GM18498 (cell line): ENCODE results near the gene PIN1.
"Not testable (repeated sequence)": the region's sequence is repeated elsewhere in the genome, so short reads cannot be mapped to it uniquely, and the experiment has no call there.

Experiments used
- ATAC-seq: cut with Tn5 transposase; IDR thresholded peaks from one replicate; pipeline ENCODE4 v1.9.1; 2021; ENCODE audit warnings: mild to moderate bottlenecking, moderate library complexity; ENCODE audit not compliant: unreplicated experiment

The PIN1 gene

DNA sequence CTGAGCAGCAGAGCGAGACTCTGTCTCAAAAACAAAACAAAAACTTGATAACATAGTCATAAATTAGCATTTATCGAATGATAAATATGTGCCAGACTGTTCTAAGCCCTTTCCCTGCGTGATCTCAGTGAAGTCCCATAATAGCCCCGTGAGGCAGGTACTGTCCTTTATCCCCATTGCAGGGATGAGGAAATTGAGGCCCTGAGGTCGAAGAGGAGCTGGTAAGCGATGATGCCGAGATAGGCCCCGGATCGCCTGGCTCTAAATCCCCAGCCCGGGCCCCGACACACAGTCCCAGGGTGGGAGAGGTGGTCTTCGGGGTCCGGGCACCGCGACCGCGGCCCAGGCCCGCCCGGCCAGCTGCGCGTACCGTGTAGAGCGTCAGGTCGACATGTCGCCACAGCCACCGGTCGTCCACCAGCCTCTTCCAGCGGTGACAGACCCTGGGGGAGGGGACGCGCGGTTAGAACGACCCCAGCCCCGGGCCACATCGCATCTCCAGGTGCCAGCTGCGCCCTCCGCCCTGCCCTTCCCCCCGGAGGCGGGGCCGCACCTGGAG, 16.9 kb upstream of the PIN1 start:
- no peak for ATAC-seq

DNA sequence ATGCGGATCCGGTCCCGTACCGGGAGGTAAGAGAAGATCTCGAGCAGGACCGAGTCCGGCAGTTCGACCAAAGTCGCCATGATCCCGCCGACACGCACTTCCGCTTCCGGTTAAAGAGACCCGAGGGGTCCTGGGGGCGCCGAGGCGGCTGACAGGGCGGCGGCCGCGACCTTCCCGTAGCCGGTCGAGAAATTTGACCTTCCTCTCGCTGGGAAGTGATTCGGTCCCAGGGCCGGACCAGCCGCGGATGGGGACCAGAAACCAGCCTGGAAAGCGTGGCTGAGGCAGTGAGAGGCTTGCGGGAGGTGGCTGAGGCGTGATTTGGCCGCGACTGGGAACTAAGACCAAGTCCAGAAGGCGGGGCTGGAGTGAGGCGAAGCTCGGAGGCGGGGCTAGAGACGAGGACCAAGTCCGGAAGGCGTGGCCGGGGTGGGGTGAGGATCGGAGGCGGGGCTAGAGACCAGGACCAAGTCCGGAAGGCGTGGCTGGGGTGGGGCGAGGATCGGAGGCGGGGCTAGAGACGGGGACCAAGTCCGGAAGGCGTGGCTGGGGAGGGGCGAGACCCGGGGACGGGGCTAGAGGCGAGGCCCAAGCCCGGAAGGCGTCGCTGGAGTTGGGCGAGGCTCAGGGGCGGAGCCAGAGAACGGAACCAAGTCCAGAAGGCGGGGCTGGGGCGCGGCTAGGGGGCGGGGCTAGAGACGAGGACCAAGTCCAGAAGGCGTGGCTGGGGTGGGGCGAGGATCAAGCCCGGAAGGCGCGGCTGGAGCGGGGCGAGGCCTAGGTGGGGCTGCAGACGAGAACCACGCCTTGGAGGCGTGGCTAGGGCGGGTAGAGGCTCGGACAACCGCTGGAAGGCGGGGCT, 16.2 kb upstream of the PIN1 start, which contains the start of gene FBXL12:
FBXL12 (minus strand) TSS at position 346 of the 862 bp plus-strand sequence; CDS start at position 80, 266 bp downstream.
- peak; percentile 86 for ATAC-seq

DNA sequence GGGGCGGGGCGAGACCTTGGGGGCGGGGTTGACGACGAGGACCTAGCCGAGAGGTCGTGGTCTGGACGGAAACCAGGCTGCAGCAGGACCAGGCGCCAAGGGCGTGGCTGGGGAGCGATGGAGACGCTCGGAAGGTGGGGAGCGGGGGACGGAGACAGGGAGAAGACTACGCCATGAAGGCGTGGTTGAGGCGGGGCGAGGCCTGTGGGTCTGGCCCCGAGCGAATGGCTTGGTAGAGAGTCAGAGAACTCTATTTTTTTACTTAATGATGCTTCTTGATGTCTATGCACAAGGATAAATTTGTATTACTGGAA, 15.6 kb upstream of the PIN1 start:
- no peak for ATAC-seq

DNA sequence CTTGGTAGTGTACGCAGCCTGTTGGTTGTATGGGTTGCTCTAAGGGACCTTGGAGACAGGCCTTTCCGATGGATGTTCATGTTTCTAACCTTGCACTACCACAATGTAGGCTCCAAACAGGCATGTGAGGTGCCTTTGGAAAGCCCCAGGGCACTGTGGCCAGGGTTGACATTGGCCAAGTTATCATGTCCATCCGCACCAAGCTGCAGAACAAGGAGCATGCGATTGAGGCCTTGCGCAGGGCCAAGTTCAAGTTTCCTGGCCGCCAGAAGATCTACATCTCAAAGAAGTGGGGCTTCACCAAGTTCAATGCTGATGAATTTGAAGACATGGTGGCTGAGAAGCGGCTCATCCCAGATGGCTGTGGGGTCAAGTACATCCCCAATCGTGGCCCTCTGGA, 15.1 kb upstream of the PIN1 start:
- ATAC-seq, result not testable (repeated sequence)

DNA sequence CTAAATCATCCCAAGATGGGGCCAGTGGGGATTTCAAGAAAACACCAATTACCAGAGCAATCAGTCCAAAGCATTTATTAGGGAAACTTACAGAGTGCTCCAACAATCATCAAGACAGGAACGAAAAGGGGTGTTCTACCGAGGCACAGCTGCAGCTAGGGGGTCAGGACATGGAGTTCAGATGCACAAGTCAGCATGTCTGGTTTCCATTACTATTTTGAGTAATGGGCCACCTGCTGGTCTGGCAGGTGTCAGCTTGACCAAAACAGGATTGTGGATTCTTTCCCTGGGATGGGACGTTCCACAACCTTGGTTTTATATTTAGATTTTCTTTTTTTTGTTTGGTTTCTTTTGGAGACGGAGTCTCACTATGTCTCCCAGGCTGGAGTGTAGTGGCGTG, 11.3 kb upstream of the PIN1 start:
- no peak for ATAC-seq

DNA sequence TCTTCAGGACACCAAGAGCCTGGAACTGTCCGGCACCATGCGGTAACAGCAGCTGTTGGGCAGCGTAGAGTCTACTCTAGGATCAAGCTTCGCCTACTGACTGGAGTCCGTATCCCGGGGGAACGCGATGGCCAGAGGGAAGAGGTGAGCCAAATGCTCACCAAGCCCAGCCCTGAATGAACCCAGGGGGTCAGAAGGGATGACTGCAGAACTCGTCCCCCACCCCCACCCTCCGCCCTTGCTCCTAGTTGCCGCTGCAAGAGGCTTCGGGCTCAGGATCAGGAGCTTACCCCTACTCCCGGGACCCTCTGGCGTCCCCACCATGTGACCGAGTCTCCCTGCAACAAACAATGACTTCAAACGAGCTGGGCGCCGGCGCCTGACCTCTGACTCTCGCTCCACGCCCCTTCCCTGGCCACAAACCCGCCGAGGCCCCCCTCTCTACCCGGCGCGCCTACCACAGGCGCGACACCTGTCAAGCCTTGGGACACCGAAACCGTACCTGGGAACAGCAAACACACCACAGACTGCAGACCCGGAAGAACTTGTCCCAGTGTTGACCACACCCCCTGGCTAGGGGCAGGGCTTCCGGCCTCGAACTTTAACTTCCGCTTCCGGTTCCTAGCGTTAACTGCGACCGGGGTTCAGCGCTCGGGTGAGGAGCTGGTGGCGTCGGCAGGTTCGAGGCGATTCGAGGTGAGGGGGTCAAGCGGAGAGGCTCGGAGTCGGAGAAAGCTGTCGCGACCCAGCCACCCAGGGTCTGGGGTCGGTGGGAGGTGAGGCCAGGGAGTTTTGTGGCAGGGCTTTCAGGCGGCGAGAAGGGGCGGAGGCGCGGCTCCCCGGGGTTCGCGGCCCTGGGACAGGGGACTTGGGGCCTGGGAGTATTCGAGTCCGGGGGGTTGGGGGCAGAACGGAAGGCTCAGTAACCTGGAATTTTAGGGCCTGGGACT, 7.6 kb upstream of the PIN1 start, which contains the start of gene UBL5:
UBL5 (plus strand) TSS at position 630 of the 950 bp plus-strand sequence. CDS start 420 bp downstream, outside the sequence.
- peak; percentile 89 for ATAC-seq

DNA sequence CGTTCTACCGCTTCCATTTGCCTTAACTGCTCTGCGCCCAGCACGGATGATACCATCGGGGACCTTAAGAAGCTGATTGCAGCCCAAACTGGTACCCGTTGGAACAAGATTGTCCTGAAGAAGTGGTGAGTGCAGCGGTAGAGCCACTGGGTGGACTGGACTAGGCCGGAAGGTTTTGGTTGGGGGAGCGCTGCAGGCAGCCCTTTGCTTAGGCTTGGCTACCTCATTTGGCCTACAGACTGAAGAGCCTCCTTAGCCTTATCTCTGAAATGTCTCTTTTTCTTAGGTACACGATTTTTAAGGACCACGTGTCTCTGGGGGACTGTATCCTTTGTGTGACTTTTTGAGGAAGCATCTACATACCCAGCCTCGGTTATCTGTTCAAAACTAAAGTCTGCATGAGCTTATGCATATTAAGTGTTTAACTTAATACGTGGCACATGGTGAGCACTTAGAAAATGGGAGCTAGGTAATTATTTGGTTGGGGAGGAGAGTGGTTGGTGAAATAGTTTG, 6.5 kb upstream of the PIN1 start:
- ATAC-seq, result no peak

DNA sequence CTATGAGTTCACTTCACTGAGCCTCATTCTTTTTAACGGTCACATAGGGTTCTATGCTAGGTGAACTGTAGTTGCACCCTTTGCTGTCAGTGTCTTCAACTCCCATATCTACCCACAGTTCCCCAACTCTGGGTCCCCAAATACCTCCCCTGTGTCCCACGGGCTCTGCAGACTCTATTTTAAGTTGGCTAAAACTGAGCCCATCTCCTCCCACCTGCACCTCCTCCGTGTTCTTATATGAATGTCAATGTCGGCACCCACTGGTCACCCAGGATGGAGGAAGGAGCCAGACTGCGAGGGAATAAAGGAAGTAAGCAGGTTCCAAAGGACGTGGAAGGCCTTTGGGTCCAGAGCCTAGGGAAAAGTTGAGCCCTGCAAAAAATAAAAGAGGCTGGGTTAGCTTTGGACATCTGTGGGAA, 802 bp upstream of the PIN1 start:
- ATAC-seq, result no peak

DNA sequence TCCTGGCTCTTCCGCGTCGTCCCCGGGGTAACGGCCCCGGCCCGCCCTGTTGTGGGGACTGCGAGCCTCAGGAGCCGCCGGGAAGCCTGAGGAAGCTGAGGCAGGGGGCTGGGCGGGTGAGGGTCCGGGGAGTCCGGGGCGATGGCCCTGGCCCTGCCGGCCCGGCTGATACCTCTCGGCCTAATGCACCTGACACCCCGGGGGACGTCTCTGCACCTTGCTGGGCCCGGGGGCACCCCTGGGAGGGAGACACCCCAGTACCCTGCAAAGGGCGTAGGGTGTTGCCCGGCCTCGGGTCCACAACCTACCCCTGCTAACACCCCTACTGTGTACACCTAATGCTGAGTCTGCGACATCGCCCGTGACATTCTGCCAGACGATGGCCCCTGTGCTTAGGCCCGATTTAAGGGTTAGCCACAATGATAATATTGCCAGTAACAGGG, 410 bp downstream of the PIN1 start:
- ATAC-seq, result peak; percentile 24

DNA sequence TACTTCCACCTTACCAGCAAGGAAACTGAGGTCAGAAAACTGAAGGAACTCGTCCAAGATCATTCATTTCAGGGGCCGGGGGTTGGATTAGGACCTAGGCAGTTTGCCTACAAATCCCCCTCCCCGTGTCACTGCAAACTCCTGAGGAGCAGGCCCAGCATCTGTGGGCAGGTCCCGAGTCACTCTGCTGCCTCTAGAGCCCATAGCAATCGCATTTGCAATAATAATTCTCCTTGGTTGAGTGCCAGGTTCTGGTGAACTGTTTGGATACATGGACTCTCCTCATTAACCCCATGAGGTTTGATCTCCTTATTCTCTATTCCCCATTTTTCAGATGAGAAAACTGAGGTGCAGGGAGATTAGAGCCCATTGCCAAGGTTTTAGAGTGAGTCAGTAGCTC, 903 bp downstream of the PIN1 start:
- no peak for ATAC-seq

DNA sequence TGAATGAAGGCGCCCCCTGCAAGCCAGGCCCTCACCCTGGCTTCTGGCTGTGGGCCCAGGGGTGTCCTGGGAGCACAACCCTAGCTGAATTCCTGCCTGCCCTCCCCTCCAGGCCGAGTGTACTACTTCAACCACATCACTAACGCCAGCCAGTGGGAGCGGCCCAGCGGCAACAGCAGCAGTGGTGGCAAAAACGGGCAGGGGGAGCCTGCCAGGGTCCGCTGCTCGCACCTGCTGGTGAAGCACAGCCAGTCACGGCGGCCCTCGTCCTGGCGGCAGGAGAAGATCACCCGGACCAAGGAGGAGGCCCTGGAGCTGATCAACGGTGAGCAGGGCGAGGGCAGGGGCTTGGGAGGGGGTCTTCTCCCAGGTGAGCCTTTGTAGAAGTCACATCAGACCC, 3.2 kb downstream of the PIN1 start:
- ATAC-seq, result no peak

DNA sequence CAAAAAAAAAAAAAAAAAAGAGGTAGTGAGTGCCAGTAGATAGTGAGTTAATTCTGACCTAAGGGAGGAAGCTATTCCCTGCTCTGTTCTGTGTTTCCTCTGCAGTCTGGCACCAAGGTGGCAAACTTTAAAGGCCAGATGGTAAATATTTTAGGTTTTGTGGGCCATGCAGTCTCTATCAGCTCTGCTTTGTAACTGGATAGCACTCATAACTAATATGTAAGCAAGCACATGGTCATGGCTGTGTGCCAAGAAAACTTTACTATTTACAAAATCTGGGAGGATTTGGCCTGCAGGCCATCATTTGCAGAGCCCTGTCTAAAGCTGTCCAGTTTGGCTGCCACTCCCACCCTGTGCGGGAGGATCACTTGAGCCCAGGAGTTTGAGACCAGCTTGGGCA, 4.3 kb downstream of the PIN1 start:
- no peak for ATAC-seq

DNA sequence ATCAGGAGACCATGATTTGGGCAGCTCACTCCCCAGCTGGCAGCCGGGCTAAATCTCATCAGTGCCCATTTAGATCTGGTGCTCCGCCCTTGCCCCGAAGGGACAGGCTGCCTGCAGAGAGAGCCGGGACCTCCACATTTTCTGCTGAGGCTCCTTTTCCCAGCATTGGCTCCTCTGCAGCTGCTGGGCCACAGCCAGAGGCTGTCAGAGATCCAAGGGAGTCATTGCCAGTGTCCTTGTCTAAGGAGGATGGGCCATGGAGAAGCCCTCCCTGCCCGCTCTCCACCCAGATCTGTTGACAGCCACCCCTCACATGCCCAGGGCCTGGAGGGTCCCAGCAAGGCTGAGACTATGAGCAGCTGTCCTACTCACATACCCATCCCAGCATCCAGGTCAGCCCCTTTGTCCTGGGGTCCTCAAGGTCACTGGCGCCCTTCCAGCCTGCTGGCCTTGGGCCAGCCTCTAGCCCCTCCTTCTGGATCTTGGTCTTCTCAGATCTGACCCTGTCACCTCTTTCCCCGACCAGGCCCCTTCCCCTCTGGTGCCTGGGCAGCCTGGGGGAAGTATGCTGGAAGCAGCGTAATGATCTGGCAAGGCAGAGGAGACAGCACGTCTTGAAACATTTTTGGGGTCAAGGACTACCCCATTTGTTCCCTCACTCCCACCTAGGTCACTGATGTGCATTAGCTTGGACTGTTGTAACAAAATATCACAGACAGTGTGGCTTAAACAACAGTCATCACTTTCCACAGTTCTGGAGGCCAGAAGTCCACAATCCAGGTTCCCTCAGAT, 7.9 kb downstream of the PIN1 start:
- no peak for ATAC-seq

DNA sequence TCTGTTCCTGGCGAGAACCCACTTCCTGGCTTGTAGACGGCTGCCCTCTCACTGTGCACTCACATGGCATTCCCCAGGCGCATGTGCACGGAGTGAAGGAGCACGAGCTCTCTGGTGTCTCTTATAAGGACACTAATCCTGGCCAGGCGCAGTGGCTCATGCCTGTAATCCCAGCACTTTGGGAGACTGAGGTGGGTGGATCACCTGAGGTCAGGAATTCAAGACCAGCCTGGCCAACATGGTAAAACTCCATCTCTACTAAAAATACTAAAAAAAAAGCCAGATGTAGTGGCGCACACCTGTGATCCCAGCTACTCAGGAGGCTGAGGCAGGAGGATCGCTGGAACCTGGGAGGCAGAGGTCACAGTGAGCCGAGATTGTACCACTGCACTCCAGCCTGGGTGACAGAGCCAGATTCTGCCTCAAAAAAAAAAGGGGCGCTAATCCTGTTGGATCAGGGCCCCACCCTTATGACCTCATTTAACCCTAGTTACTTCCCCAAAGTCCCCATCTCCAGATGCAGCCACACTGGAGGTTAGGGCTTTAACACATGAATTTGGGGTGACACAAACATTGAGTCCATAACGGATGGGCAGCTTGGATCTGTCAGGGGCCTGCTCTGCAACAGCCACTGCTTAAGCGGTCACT, 8.6 kb downstream of the PIN1 start:
- not testable (repeated sequence) for ATAC-seq

DNA sequence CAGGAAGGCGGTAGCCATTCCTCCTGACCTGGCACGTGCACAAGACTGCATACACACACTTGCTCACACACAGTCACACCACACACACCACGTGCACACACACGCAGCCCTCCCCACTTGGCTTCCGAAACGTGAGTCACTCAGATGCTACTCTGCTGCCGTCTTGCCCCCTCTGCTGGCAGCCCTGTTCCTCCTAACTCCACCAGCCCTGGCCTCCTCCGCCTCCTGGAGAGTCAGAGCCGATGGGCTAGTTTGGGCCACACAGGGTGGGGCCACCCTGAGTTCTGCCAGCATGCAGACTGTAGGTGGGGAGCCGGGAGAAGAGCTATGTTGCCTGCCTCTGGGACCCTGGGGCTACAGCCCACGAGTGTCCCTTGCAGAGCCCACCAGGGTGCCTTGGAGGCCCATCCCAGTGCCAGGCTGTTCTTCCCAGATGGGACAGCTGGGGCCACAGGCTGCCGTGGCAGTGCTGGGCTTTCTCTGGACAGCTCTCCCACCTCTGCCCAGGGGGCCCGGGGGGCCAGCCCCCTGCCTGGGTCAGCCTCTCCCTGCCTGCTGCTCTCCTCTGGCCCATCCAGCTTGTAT, 12.1 kb downstream of the PIN1 start:
- no peak for ATAC-seq

DNA sequence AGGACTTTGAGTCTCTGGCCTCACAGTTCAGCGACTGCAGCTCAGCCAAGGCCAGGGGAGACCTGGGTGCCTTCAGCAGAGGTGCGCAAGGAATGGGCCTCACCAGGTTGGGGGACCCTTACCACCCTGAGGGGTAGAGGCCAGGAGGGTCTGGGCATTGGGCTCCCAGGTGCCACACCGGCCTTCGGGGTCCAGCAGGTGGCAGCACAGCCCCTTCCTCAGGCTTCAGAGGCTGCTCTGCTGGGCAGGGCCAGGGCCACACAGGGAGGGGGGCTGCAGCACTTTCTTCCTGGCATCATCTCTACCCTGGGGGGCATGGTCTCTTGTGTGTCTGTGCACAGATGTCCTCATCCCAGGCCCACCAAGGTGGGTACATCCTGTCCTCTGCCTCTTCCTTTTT, 12.9 kb downstream of the PIN1 start:
- ATAC-seq, result no peak

DNA sequence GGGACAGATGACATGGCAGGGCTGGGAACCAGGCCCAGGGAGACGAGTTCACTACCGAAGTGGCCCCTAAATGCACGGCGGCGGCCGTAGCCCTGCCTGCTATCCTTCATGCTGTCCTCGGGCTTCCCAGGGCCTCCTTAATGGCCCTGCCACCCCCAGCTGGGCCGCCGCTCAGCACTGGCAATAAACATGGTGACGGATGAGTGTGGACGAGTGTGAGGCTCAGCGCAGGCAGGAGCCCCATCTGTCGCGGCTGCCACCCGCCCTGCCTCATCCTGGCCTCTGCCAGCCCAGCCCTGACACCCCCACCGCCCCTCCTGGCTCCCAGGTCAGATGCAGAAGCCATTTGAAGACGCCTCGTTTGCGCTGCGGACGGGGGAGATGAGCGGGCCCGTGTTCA, 13.6 kb downstream of the PIN1 start:
- ATAC-seq, result no peak

DNA sequence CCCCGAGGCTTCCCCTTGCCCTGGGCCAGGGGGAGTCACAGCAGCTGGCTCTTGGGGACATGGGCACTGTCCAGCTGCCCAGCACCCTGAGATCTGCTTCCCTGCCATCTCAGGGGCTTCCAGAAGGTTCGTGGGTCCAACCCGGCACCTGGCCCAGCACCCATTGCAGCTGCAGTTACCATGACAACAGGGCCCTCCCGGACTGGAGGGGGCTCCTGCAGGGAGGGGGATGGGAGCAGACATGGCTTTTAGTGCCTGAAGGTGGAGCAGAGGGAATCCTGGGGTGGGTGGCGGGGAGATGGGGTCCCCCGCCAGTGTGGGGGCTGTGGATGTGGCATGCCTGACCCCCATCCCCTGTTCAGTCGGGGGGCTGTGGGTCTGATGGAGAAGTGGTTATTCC, 14.7 kb downstream of the PIN1 start:
- no peak for ATAC-seq

DNA sequence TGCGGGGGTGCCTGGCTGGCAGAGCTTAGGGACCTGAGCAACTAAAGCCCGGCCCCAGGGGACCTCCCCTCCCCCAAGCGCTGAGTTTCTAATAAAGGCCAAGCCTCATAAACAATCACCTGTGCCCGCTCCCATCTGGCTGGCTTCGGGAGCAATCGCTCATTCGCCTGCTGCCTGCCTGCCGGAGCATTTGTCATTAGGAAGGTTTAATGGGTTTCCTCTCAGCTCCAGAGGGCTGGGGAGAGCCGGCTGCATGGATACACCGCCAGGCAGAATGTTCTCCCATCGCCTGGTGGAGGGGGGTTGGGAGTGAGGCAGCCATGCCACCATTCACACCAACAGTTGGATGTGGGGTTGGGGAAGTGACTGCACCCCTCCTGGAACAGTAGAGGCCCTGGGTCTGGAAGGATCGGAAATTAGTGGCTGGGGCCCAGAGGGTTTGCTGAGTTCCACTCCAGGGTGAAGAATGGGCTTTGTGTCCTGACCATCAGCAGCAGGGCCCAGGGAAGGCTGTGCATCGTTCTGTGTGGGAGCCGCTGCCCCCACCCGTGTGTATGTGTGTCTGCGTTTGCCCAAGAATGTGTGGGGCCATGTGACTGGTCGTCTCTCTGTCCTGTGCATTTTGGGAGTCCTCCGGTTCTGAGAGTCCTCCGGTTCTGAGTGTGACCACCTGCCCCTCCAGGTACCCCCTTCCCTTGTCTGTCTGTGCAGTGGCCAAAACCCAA, 15.3 kb downstream of the PIN1 start:
- no peak for ATAC-seq
